Stimulated activated CD8-positive, alpha-beta memory T cell treated with anti-CD3 and anti-CD28 coated beads, Interleukin-15, amount 100 ng/mL, for 4 hours (primary cell): Measurements from ENCODE around the gene LAMC2.

ENCODE experiments used
- DNase-seq, 2 donors: peaks; one replicate each; pipeline ENCODE4 v3.0.0-alpha.2; 2020; ENCODE audit warnings: low read depth in 2 of 2

The LAMC2 gene

GRCh38 chr1:183173828-183174227 is 12.2 kb upstream of the LAMC2 start:
- no peak for DNase-seq

GRCh38 chr1:183175631-183176030 is 10.4 kb upstream of the LAMC2 start:
- no peak for DNase-seq

GRCh38 chr1:183178545-183178944 is 7.5 kb upstream of the LAMC2 start:
- no peak for DNase-seq

GRCh38 chr1:183179033-183179432 is 7.0 kb upstream of the LAMC2 start:
- DNase-seq: no peak

- no peak for DNase-seq
Measured at GRCh38 chr1:183180218-183180617, 5.8 kb upstream of the LAMC2 start.

- DNase-seq: no peak
Measured at GRCh38 chr1:183180634-183181056, 5.4 kb upstream of the LAMC2 start.

GRCh38 chr1:183186841-183187240 is 777 bp downstream of the LAMC2 start:
- DNase-seq: no peak

GRCh38 chr1:183188240-183188639 is 2.2 kb downstream of the LAMC2 start:
- no peak for DNase-seq

- DNase-seq: no peak
Measured at GRCh38 chr1:183191833-183192232, 5.8 kb downstream of the LAMC2 start.

- no peak for DNase-seq
Measured at GRCh38 chr1:183193963-183194525, 8.0 kb downstream of the LAMC2 start.

- DNase-seq: no peak
Measured at GRCh38 chr1:183194527-183195141, 8.6 kb downstream of the LAMC2 start.

GRCh38 chr1:183195142-183195574 is 9.1 kb downstream of the LAMC2 start:
- no peak for DNase-seq

- no peak for DNase-seq
Measured at GRCh38 chr1:183197762-183198161, 11.7 kb downstream of the LAMC2 start.

- no peak for DNase-seq
Measured at GRCh38 chr1:183198463-183198862, 12.4 kb downstream of the LAMC2 start.

GRCh38 chr1:183199304-183199703 is 13.2 kb downstream of the LAMC2 start:
- no peak for DNase-seq

- DNase-seq: no peak
Measured at GRCh38 chr1:183200451-183200850, 14.4 kb downstream of the LAMC2 start.

- no peak for DNase-seq
Measured at GRCh38 chr1:183203094-183203493, 17.0 kb downstream of the LAMC2 start.

- DNase-seq: no peak
Measured at GRCh38 chr1:183205196-183205781, 19.2 kb downstream of the LAMC2 start.

- DNase-seq: no peak
Measured at GRCh38 chr1:183206538-183207122, 20.6 kb downstream of the LAMC2 start.

- no peak for DNase-seq
Measured at GRCh38 chr1:183209533-183210158, 23.6 kb downstream of the LAMC2 start.

- DNase-seq: no peak
Measured at GRCh38 chr1:183210681-183211080, 24.6 kb downstream of the LAMC2 start.

- no peak for DNase-seq
Measured at GRCh38 chr1:183212870-183213269, 26.8 kb downstream of the LAMC2 start.
